Measurements from ENCODE around the gene VSTM4. TPM values are rescaled to one million over a fixed set of nuclear protein-coding genes. Genes with fewer than 3 reads are reported as not detected.

Gene VSTM4
- polyA plus RNA-seq, 1 of the 3 experiments (the other 2 are of a cell fraction), result 0.39 TPM

- Histone ChIP-seq H3K9ac (no peak overlapping the region), H4K20me1 (ENCODE audit: insufficient read depth) (no peaks in the 10 kb centered on the region), H3K9me3 (no peaks in the 10 kb centered on the region), H3K36me3 (replicated peaks in 1 of 2; ENCODE audit: control insufficient read depth in 1 of 2, insufficient read depth in 2 of 2, low read length in 1 of 2) (no peaks in the 10 kb centered on the region), H3K27me3 (ENCODE audit: insufficient read depth) (no peaks in the 10 kb centered on the region), H3K9me2 (no peaks in the 10 kb centered on the region), H3K27ac (ENCODE audit: low read depth in 2 of 2, low read length in 1 of 2) (no peak overlapping the region), H3F3A (replicated peaks; ENCODE audit: insufficient read depth) (peaks cover 3% of the 10 kb centered on the region), H3K4me3 (ENCODE audit: low read depth in 2 of 2, low read length in 1 of 2) (no peak overlapping the region), H3K4me1 (ENCODE audit: control insufficient read depth in 1 of 2, insufficient read depth in 2 of 2, low read depth in 1 of 2, low read length in 1 of 2) (peaks cover 0 to 2% of the 10 kb centered on the region in 2 experiments; a peak in 1 of 4 replicates), H2AFZ (ENCODE audit: low read depth) (no peak overlapping the region), H3K4me2 (no peak overlapping the region), H3K79me2 (ENCODE audit: insufficient read depth) (no peaks in the 10 kb centered on the region)
- no peak for DNase-seq
- WGBS (ENCODE audit: low lambda C conversion rate), result 18% methylated on average over 3 of the region's 3 CpGs
- TF ChIP-seq GABPA (IDR thresholded peaks at IDR 0.05; ENCODE audit: low read depth) (no peak), IRF3 (IDR thresholded peaks at IDR 0.05; ENCODE audit: low read depth, low read length) (no peak), NFIC (IDR thresholded peaks at IDR 0.05; ENCODE audit: borderline replicate concordance) (no peak), RCOR1 (IDR thresholded peaks at IDR 0.05; ENCODE audit: low read length) (no peak), GATA2 (CRISPR knock-in tag; IDR thresholded peaks at IDR 0.05) (no peak), RXRA (IDR thresholded peaks at IDR 0.05; ENCODE audit: borderline replicate concordance, low read depth) (no peak), EZH2phosphoT487 (IDR thresholded peaks at IDR 0.05; ENCODE audit: borderline replicate concordance, low read depth) (no peak), POLR2AphosphoS5 (IDR thresholded peaks at IDR 0.05; ENCODE audit: low read depth, low read length) (no peak), PBX3 (IDR thresholded peaks at IDR 0.05) (no peak), FOXJ3 (CRISPR knock-in tag; IDR thresholded peaks at IDR 0.05) (no peak)
- CTCF ChIA-PET, result no interaction called here
- POLR2A ChIA-PET, result no interaction called here
Observed at GRCh38 chr10:49134327-49134726, 19.0 kb upstream of the VSTM4 start.

GRCh38 chr10:49133706-49134248, 18.5 kb upstream of the VSTM4 start, which contains the start of gene FAM170B:
FAM170B (minus strand) TSS chr10:49134021; CDS start chr10:49133918, 103 bp downstream.
- H3K9me2 ChIP-seq, result no peaks in the 10 kb centered on the region
- H2AFZ ChIP-seq (ENCODE audit: low read depth), result no peak within 1 kb of the TSS
- ChIA-PET CTCF (no interaction called here), POLR2A (no interaction called here)
- H3K36me3 ChIP-seq (replicated peaks in 1 of 2; ENCODE audit: control insufficient read depth in 1 of 2, insufficient read depth in 2 of 2, low read length in 1 of 2), result no peaks in the 10 kb centered on the region
- no peak for DNase-seq
- no peaks in the 10 kb centered on the region for H3K9me3 ChIP-seq
- H3F3A ChIP-seq (replicated peaks; ENCODE audit: insufficient read depth), result peaks cover 2% of the 10 kb centered on the region
- H3K79me2 ChIP-seq (ENCODE audit: insufficient read depth), result no peaks in the 10 kb centered on the region
- H3K27me3 ChIP-seq (ENCODE audit: insufficient read depth), result no peaks in the 10 kb centered on the region
- WGBS (ENCODE audit: low lambda C conversion rate), result 24% methylated on average over 5 of the region's 5 CpGs
- no peaks in the 10 kb centered on the region for H4K20me1 ChIP-seq (ENCODE audit: insufficient read depth)
- H3K4me1 ChIP-seq (ENCODE audit: control insufficient read depth in 1 of 2, insufficient read depth in 2 of 2, low read depth in 1 of 2, low read length in 1 of 2), result peaks cover 0 to 2% of the 10 kb centered on the region in 2 experiments; a peak in 1 of 4 replicates
- no peak within 1 kb of the TSS for H3K9ac ChIP-seq
- no peak within 1 kb of the TSS for H3K4me3 ChIP-seq (ENCODE audit: low read depth in 2 of 2, low read length in 1 of 2)
- no peak within 1 kb of the TSS for H3K27ac ChIP-seq (ENCODE audit: low read depth in 2 of 2, low read length in 1 of 2)
- H3K4me2 ChIP-seq, result no peak within 1 kb of the TSS
- no peak for TF ChIP-seq PBX3 (IDR thresholded peaks at IDR 0.05)
- TF ChIP-seq CHD2 (IDR thresholded peaks at IDR 0.05; ENCODE audit: low read length, partially characterized antibody), result no peak
- TF ChIP-seq GABPA (IDR thresholded peaks at IDR 0.05; ENCODE audit: low read depth), result no peak
- TF ChIP-seq JUND (IDR thresholded peaks at IDR 0.05), result no peak
- no peak for TF ChIP-seq RFX5 (IDR thresholded peaks at IDR 0.05; ENCODE audit: low read length)
- no peak for TF ChIP-seq FOXM1 (IDR thresholded peaks at IDR 0.05; ENCODE audit: low read depth)
- TF ChIP-seq MEF2A (IDR thresholded peaks at IDR 0.05; ENCODE audit: borderline replicate concordance, low read depth), result no peak
- TF ChIP-seq NFIC (IDR thresholded peaks at IDR 0.05; ENCODE audit: borderline replicate concordance), result no peak
- no peak for TF ChIP-seq GATA2 (CRISPR knock-in tag; IDR thresholded peaks at IDR 0.05)
- TF ChIP-seq NRF1 (IDR thresholded peaks at IDR 0.05; ENCODE audit: low read depth, low read length), result no peak
- no peak for TF ChIP-seq USF2 (IDR thresholded peaks at IDR 0.05; ENCODE audit: borderline replicate concordance, low read depth, low read length)
- no peak for TF ChIP-seq TAF1 (IDR thresholded peaks at IDR 0.05; ENCODE audit: borderline replicate concordance, low read depth, low read length)
- no peak for TF ChIP-seq YY1 (IDR thresholded peaks at IDR 0.05; ENCODE audit: low read depth)
- no peak for TF ChIP-seq CTCF (IDR thresholded peaks at IDR 0.05)
- TF ChIP-seq SIN3A (IDR thresholded peaks at IDR 0.05; ENCODE audit: borderline replicate concordance, low read depth, low read length), result no peak
- no peak for TF ChIP-seq TEAD4 (IDR thresholded peaks at IDR 0.05; ENCODE audit: borderline replicate concordance, insufficient read depth)
- TF ChIP-seq RAD21 (IDR thresholded peaks at IDR 0.05; ENCODE audit: low read length), result no peak
